Measurements from ENCODE around the gene PLEKHM2. TPM values are rescaled to one million over a fixed set of nuclear protein-coding genes. Genes with fewer than 3 reads are reported as not detected.
"Not testable (repeated sequence)": the region's sequence is repeated elsewhere in the genome, so short reads cannot be mapped to it uniquely, and the experiment has no call there.

PLEKHM2 gene
- 41.7 TPM for polyA plus RNA-seq (ENCODE audit: insufficient read length)
- long read RNA-seq, donor 1, full-length matches to known transcripts: 5 of 28 reads
- long read RNA-seq, donor 1, partial matches to known transcripts: 23 of 28 reads
- long read RNA-seq, donor 1, other reads (novel, unspliced or antisense): 0 of 28 reads
- long read RNA-seq, donor 2, full-length matches to known transcripts: 4 of 17 reads
- long read RNA-seq, donor 2, partial matches to known transcripts: 13 of 17 reads
- long read RNA-seq, donor 2, other reads (novel, unspliced or antisense): 0 of 17 reads
- long read RNA-seq, donor 3, partial matches to known transcripts: 6 of 6 reads
- long read RNA-seq, donor 3, other reads (novel, unspliced or antisense): 0 of 6 reads
- long read RNA-seq, donor 4: 0 reads
- long read RNA-seq, donor 5, full-length matches to known transcripts: 3 of 3 reads
- long read RNA-seq, donor 5, partial matches to known transcripts: 0 of 3 reads
- long read RNA-seq, donor 5, other reads (novel, unspliced or antisense): 0 of 3 reads
- long read RNA-seq, donor 6, full-length matches to known transcripts: 2 of 17 reads
- long read RNA-seq, donor 6, partial matches to known transcripts: 15 of 17 reads
- long read RNA-seq, donor 6, other reads (novel, unspliced or antisense): 0 of 17 reads
- long read RNA-seq, donor 7, full-length matches to known transcripts: 2 of 2 reads
- long read RNA-seq, donor 7, partial matches to known transcripts: 0 of 2 reads
- long read RNA-seq, donor 7, other reads (novel, unspliced or antisense): 0 of 2 reads
- long read RNA-seq, donor 8: 0 reads

- DNase-seq: peak; percentile 43
These were observed at the start of gene PLEKHM2 for GRCh38 chr1:15684042-15684461. TSS of gene PLEKHM2 (plus strand) at chr1:15684320. CDS start at chr1:15684559, 239 bp downstream.

GRCh38 chr1:15636436-15636835 lies 47.7 kb upstream of the PLEKHM2 start:
- DNase-seq: no peak

- DNase-seq: no peak
These were observed 46.3 kb upstream of the PLEKHM2 start for GRCh38 chr1:15637826-15638225.

- no peak for DNase-seq
These were observed 44.9 kb upstream of the PLEKHM2 start for GRCh38 chr1:15639262-15639661.

GRCh38 chr1:15639931-15640330 lies 44.2 kb upstream of the PLEKHM2 start:
- no peak for DNase-seq

- DNase-seq: no peak
These were observed 43.5 kb upstream of the PLEKHM2 start for GRCh38 chr1:15640667-15641066.

- DNase-seq: no peak
These were observed 34.2 kb upstream of the PLEKHM2 start for GRCh38 chr1:15649937-15650336.

GRCh38 chr1:15650433-15650832 lies 33.7 kb upstream of the PLEKHM2 start:
- no peak for DNase-seq

- DNase-seq: not testable (repeated sequence)
These were observed 32.0 kb upstream of the PLEKHM2 start for GRCh38 chr1:15652130-15652529.

GRCh38 chr1:15654091-15654690 lies 29.9 kb upstream of the PLEKHM2 start:
- DNase-seq: no peak

- DNase-seq: no peak
These were observed 27.7 kb upstream of the PLEKHM2 start for GRCh38 chr1:15656464-15656863.

GRCh38 chr1:15657021-15657420 lies 27.1 kb upstream of the PLEKHM2 start:
- no peak for DNase-seq

- DNase-seq: no peak
These were observed 24.0 kb upstream of the PLEKHM2 start for GRCh38 chr1:15660151-15660550.

- DNase-seq: no peak
These were observed 21.6 kb upstream of the PLEKHM2 start for GRCh38 chr1:15662477-15662876.

GRCh38 chr1:15663925-15664324 lies 20.2 kb upstream of the PLEKHM2 start:
- no peak for DNase-seq

GRCh38 chr1:15667362-15667761 lies 16.8 kb upstream of the PLEKHM2 start:
- no peak for DNase-seq

- no peak for DNase-seq
These were observed 15.9 kb upstream of the PLEKHM2 start for GRCh38 chr1:15668089-15668754.

GRCh38 chr1:15669074-15669473 lies 15.0 kb upstream of the PLEKHM2 start:
- no peak for DNase-seq

- DNase-seq: no peak
These were observed 14.3 kb upstream of the PLEKHM2 start for GRCh38 chr1:15669864-15670263.

GRCh38 chr1:15671430-15671829 lies 12.7 kb upstream of the PLEKHM2 start:
- no peak for DNase-seq

- DNase-seq: no peak
These were observed 9.5 kb upstream of the PLEKHM2 start for GRCh38 chr1:15674386-15675159.

Data from left kidney (tissue), 8 donors.